Measurements from ENCODE around the gene MECP2.
A peak's percentile ranks its signal among the peaks of the same experiment; 100 is the strongest.
"Not testable (repeated sequence)": the region's sequence is repeated elsewhere in the genome, so short reads cannot be mapped to it uniquely, and the experiment has no call there.

MECP2 gene

GRCh38 chrX:154097589-154098541 lies at the start of gene MECP2:
TSS of gene MECP2 (minus strand) at chrX:154097717.
- DNase-seq (ENCODE audit: low read depth in 2 of 2), result peak; percentile 61 to 62

- DNase-seq (ENCODE audit: low read depth in 2 of 2), result not testable (repeated sequence)
Observed at GRCh38 chrX:154144010-154144409, 46.5 kb upstream of the MECP2 start, which contains the start of gene OPN1LW. TSS of gene OPN1LW (plus strand) at chrX:154144243. CDS start at chrX:154144284, 41 bp downstream.

- no peak for DNase-seq (ENCODE audit: low read depth in 2 of 2)
Observed at GRCh38 chrX:154142950-154143745, 45.6 kb upstream of the MECP2 start.

- no peak for DNase-seq (ENCODE audit: low read depth in 2 of 2)
Observed at GRCh38 chrX:154142386-154142785, 44.9 kb upstream of the MECP2 start.

- DNase-seq (ENCODE audit: low read depth in 2 of 2), result no peak
Observed at GRCh38 chrX:154140742-154141141, 43.2 kb upstream of the MECP2 start.

- DNase-seq (ENCODE audit: low read depth in 2 of 2), result no peak
Observed at GRCh38 chrX:154140206-154140605, 42.7 kb upstream of the MECP2 start.

- no peak for DNase-seq (ENCODE audit: low read depth in 2 of 2)
Observed at GRCh38 chrX:154138857-154139256, 41.3 kb upstream of the MECP2 start.

- peak; percentile 39 to 41 for DNase-seq (ENCODE audit: low read depth in 2 of 2)
Observed at GRCh38 chrX:154136627-154137161, 39.2 kb upstream of the MECP2 start.

GRCh38 chrX:154135458-154136229 lies 38.1 kb upstream of the MECP2 start:
- DNase-seq (ENCODE audit: low read depth in 2 of 2), result no peak

- DNase-seq (ENCODE audit: low read depth in 2 of 2), result no peak
Observed at GRCh38 chrX:154132366-154132765, 34.8 kb upstream of the MECP2 start.

- DNase-seq (ENCODE audit: low read depth in 2 of 2), result no peak
Observed at GRCh38 chrX:154131955-154132354, 34.4 kb upstream of the MECP2 start.

GRCh38 chrX:154126101-154126500 lies 28.6 kb upstream of the MECP2 start:
- DNase-seq (ENCODE audit: low read depth in 2 of 2), result no peak

- no peak for DNase-seq (ENCODE audit: low read depth in 2 of 2)
Observed at GRCh38 chrX:154125391-154126040, 28.0 kb upstream of the MECP2 start.

- no peak for DNase-seq (ENCODE audit: low read depth in 2 of 2)
Observed at GRCh38 chrX:154123241-154124219, 26.0 kb upstream of the MECP2 start.

GRCh38 chrX:154121961-154122360 lies 24.4 kb upstream of the MECP2 start:
- no peak for DNase-seq (ENCODE audit: low read depth in 2 of 2)

- DNase-seq (ENCODE audit: low read depth in 2 of 2), result no peak
Observed at GRCh38 chrX:154121207-154121606, 23.7 kb upstream of the MECP2 start.

- no peak for DNase-seq (ENCODE audit: low read depth in 2 of 2)
Observed at GRCh38 chrX:154120567-154120966, 23.1 kb upstream of the MECP2 start.

- no peak for DNase-seq (ENCODE audit: low read depth in 2 of 2)
Observed at GRCh38 chrX:154117566-154117965, 20.0 kb upstream of the MECP2 start.

- DNase-seq (ENCODE audit: low read depth in 2 of 2), result no peak
Observed at GRCh38 chrX:154116426-154117211, 19.1 kb upstream of the MECP2 start.

All from stimulated activated CD8-positive, alpha-beta memory T cell treated with anti-CD3 and anti-CD28 coated beads, Interleukin-7, amount 100 ng/mL, for 1 hour (primary cell).